ENCODE data around the gene SSPN.

DNA sequence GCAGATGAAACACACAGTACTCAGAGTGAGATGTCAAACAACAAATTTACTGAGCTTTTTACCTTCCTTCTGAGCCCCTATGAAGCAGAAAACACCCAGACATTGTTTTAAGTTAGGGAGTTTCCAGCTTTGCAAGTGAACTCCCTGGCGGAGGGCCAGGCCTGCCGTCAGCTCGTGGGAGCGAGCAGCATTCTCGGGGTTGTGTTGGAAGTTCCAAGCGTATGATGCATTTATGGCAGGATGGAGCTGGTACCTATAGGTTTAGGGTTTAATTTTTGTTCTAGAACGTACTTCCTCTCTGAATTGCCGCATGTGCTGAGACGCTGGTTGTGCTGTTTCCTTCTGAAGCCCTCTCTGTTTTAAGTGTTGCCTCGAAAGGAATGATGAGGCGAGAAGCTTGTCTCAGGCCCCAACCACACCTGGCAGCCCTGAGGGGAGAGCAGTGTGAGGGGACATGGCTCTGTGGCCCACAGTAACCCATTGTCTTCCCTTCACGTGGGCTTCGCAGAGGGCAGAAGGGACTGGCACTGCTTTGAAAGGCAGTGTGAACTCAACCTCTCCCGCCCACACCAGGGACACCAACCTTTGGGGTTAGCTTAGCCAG, 76.6 kb downstream of the SSPN start:
- TF ChIP-seq CTCF (IDR thresholded peaks at IDR 0.05) (no peak), FOXK1 (CRISPR knock-in tag; IDR thresholded peaks at IDR 0.05) (no peak), ZBTB21 (CRISPR knock-in tag; IDR thresholded peaks at IDR 0.05; ENCODE audit: borderline replicate concordance) (no peak)
